ENCODE data around the gene PTPRT.

DNA sequence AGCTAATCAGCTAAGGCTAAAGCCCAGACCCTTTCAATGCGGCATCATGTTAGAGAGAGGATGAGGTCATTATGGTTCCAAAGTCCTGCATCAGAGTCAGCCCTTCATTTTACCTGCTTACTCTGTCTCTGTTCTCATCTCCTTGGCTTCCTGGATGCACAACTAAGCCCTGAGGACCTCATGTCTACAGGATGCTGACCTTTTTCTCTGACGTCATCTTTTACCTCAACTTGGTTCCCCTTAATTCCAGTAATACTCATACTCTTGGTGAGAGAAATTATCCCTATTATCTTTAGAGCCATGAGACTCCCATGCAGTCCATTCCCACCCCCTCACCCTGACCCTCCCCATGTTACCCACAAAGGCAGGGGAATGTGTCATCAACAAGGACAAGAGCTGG is 935.0 kb downstream of the PTPRT start:
- TF ChIP-seq, protein P1, sequence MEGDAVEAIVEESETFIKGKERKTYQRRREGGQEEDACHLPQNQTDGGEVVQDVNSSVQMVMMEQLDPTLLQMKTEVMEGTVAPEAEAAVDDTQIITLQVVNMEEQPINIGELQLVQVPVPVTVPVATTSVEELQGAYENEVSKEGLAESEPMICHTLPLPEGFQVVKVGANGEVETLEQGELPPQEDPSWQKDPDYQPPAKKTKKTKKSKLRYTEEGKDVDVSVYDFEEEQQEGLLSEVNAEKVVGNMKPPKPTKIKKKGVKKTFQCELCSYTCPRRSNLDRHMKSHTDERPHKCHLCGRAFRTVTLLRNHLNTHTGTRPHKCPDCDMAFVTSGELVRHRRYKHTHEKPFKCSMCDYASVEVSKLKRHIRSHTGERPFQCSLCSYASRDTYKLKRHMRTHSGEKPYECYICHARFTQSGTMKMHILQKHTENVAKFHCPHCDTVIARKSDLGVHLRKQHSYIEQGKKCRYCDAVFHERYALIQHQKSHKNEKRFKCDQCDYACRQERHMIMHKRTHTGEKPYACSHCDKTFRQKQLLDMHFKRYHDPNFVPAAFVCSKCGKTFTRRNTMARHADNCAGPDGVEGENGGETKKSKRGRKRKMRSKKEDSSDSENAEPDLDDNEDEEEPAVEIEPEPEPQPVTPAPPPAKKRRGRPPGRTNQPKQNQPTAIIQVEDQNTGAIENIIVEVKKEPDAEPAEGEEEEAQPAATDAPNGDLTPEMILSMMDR (conservative IDR thresholded peaks at IDR 0.05; ENCODE audit: low read depth in 2 of 2): no peak
- TF ChIP-seq ZNF114 (CRISPR knock-in tag; IDR thresholded peaks at IDR 0.05): no peak
